HCT116 (cell line): Measurements from ENCODE around the gene CCDC9. TPM values are rescaled to one million over a fixed set of nuclear protein-coding genes. Genes with fewer than 3 reads are reported as not detected.

Experiments
- ATAC-seq: fragments of 200-7000 bp; cut with Tn5 transposase; 2 replicates; pipeline ENCODE4 v1.9.1; 2020; ENCODE audit warnings: mild to moderate bottlenecking, moderate library complexity
- BruUV-seq: library from RNA; stranded (reverse); fragments of 400-500 nt; replicated peaks from 2 replicates; lab custom pipeline; 2021; lab: Mats Ljungman, UMichigan
- CTCF ChIA-PET: fragments of 300-600 bp; sonication (Branson Sonifier 250); formaldehyde crosslinking; loops from one replicate; lab custom pipeline; 2021; ENCODE audit warnings: antibody characterized with exemption; lab: Charles Lee
- POLR2A ChIA-PET: fragments of 300-600, 350-600 bp; sonication (Branson Sonifier 250); formaldehyde crosslinking; loops from one replicate; lab custom pipeline; 2021; ENCODE audit warnings: antibody characterized with exemption; lab: Charles Lee
- RAD21 ChIA-PET, 2 experiments: fragments of 300-600 bp; sonication (Branson Sonifier 250); formaldehyde crosslinking; loops; one replicate each; lab custom pipeline; 2023; ENCODE audit warnings: low total read pairs in 2 of 2; ENCODE audit not compliant: uncharacterized antibody in 2 of 2, unreplicated experiment in 2 of 2, low non-redundant PET in 1 of 2; lab: Charles Lee
- DNase-seq: peaks from one replicate; pipeline ENCODE4 v3.0.0-alpha.2; 2010; ENCODE audit warnings: low read depth, low spot score
- H2AFZ ChIP-seq: fragments of 200-600 bp; shearing (Covaris generic), sonication (generic); 2 replicates; pipeline ENCODE4 v1.6.1; 2017; ENCODE audit warnings: low read depth, mixed run types, mixed read lengths, antibody characterized with exemption, low read length; ENCODE audit not compliant: poor library complexity, severe bottlenecking
- H3K27ac ChIP-seq: 2 replicates; pipeline ENCODE4 v1.5.1; 2012; ENCODE audit warnings: low read depth, low read length
- H3K27me3 ChIP-seq: fragments of 200-600 bp; sonication (generic); 2 replicates; pipeline ENCODE4 v1.6.1; 2016; ENCODE audit warnings: mixed run types, low read length, mixed read lengths; ENCODE audit not compliant: insufficient read depth
- H3K36me3 ChIP-seq, 2 experiments: fragments of 200-500 bp in 1 of 2; fragments of 200-600 bp in 1 of 2; sonication (Bioruptor generic) in 1 of 2; sonication (generic) in 1 of 2; 2 replicates each; pipeline versions ENCODE4 v1.5.1 to v1.6.1; 2014 to 2016; ENCODE audit warnings: low read length in 2 of 2, inconsistent platforms in 1 of 2, mixed read lengths in 1 of 2, mixed run types in 1 of 2; ENCODE audit not compliant: insufficient read depth in 2 of 2, control insufficient read depth in 1 of 2
- H3K4me1 ChIP-seq, 2 experiments: fragments of 200-600 bp in 1 of 2; sonication (generic) in 1 of 2; 2 replicates each; pipeline versions ENCODE4 v1.5.1 to v1.6.1; 2012 to 2017; ENCODE audit warnings: low read length in 2 of 2, inconsistent platforms in 1 of 2, mild to moderate bottlenecking in 1 of 2, mixed read lengths in 1 of 2, mixed run types in 1 of 2, moderate library complexity in 1 of 2; ENCODE audit not compliant: insufficient read depth in 2 of 2, control insufficient read depth in 1 of 2
- H3K4me2 ChIP-seq: fragments of 200-600 bp; sonication (generic); 2 replicates; pipeline ENCODE4 v1.6.1; 2017; ENCODE audit warnings: mixed run types, low read length, mixed read lengths
- H3K4me3 ChIP-seq, 2 experiments: fragments of 200-600 bp in 1 of 2; sonication (generic) in 1 of 2; replicated peaks in 1 of 2; 2 replicates each; pipeline ENCODE4 v1.5.1; 2011 to 2016; ENCODE audit warnings: low read length in 2 of 2, control low read depth in 1 of 2, low read depth in 1 of 2, mild to moderate bottlenecking in 1 of 2, mixed read lengths in 1 of 2, mixed run types in 1 of 2
- H3K79me2 ChIP-seq: fragments of 200-600 bp; sonication (generic); 2 replicates; pipeline ENCODE4 v1.6.1; 2017; ENCODE audit warnings: mild to moderate bottlenecking, mixed run types, low read length, moderate library complexity, mixed read lengths; ENCODE audit not compliant: insufficient read depth
- H3K9ac ChIP-seq: fragments of 200-600 bp; sonication (generic); 2 replicates; pipeline ENCODE4 v1.6.1; 2016; ENCODE audit warnings: low read length, mixed read lengths
- H3K9me2 ChIP-seq: fragments of 200-600 bp; sonication (generic), shearing (Covaris generic); 2 replicates; pipeline ENCODE4 v1.6.1; 2017; ENCODE audit warnings: mixed run types, mild to moderate bottlenecking, moderate library complexity; ENCODE audit not compliant: insufficient read depth
- H3K9me3 ChIP-seq, 2 experiments: fragments of 200-500 bp in 1 of 2; fragments of 200-600 bp in 1 of 2; sonication (Bioruptor generic) in 1 of 2; sonication (generic) in 1 of 2; 2 replicates each; pipeline ENCODE4 v1.6.1; 2014 to 2017; ENCODE audit warnings: low read length in 2 of 2, mixed read lengths in 2 of 2, inconsistent platforms in 1 of 2, low read depth in 1 of 2, mild to moderate bottlenecking in 1 of 2, mixed run types in 1 of 2, moderate library complexity in 1 of 2; ENCODE audit not compliant: control insufficient read depth in 1 of 2, insufficient read depth in 1 of 2
- H4K20me1 ChIP-seq: fragments of 200-600 bp; sonication (generic), shearing (Covaris generic); 2 replicates; pipeline ENCODE4 v1.6.1; 2017; ENCODE audit warnings: mixed run types, mild to moderate bottlenecking, moderate library complexity; ENCODE audit not compliant: insufficient read depth
- CEBPB ChIP-seq: IDR thresholded peaks from 2 replicates; pipeline ENCODE4 v1.6.1; 2012; ENCODE audit warnings: low read depth
- EGR1 ChIP-seq: IDR thresholded peaks from 2 replicates; pipeline ENCODE4 v1.6.1; 2012; ENCODE audit warnings: low read depth
- POLR2AphosphoS5 ChIP-seq: IDR thresholded peaks from 2 replicates; pipeline ENCODE4 v1.6.1; 2011; ENCODE audit warnings: mild to moderate bottlenecking, low read depth, low read length, moderate library complexity
- RAD21 ChIP-seq: IDR thresholded peaks from 2 replicates; pipeline ENCODE4 v1.6.1; 2012; ENCODE audit warnings: low read depth, mild to moderate bottlenecking
- SIN3A ChIP-seq: IDR thresholded peaks from 2 replicates; pipeline ENCODE4 v1.6.1; 2012; ENCODE audit warnings: low read depth
- SP1 ChIP-seq: IDR thresholded peaks from 2 replicates; pipeline ENCODE4 v1.6.1; 2012; ENCODE audit warnings: low read depth
- intact Hi-C: fragments of 100-400 bp; cut with micrococcal nuclease; formaldehyde crosslinking; loops from 2 replicates; pipeline ENCODE4 v1.10.0; 2022
- total RNA-seq: library from RNA; stranded (reverse); gene quantifications from one replicate; pipeline ENCODE4 v1.2.1, GENCODE V29; 2021; ENCODE audit not compliant: unreplicated experiment

The CCDC9 gene
- total RNA-seq, 1 experiment from 2014 or later: 40.6 TPM

- TF ChIP-seq RAD21: no peak
- TF ChIP-seq POLR2AphosphoS5: no peak
- TF ChIP-seq SIN3A: no peak
- TF ChIP-seq, all 23 proteins: peak for 0
These were observed 2.4 kb upstream of the CCDC9 start (continued) for GRCh38 chr19:47253970-47254369.

- H3K36me3 ChIP-seq: peaks cover 16 to 31% of the 10 kb centered on the region in 2 experiments; a peak in 3 of 4 replicates
- peak overlapping the region; percentile 77 to 90 for H3K4me3 ChIP-seq
- ChIA-PET POLR2A (interaction anchor here (0.6 to 2.9 kb wide), 13 partner anchors 12 to 190 kb away, joined by 3 to 28 read pairs (median 4); partner anchors contain the start of genes INAFM1 and ZC3H4), CTCF (interaction anchor here (0.6 to 2.0 kb wide), 13 partner anchors 9 to 451 kb away, joined by 3 to 16 read pairs (median 4); partner anchors contain the start of gene TMEM160), RAD21 (interaction anchor here (1.0 to 1.4 kb wide), 5 partner anchors 13 to 46 kb away, joined by 3 to 5 read pairs (median 4); no protein-coding TSS in a partner anchor)
- no peak; the same call in 1 of the 2 replicates for TF ChIP-seq CEBPB
- TF ChIP-seq SP1: peak; percentile 80
- peak; percentile 87 for TF ChIP-seq EGR1
- no peak overlapping the region for H2AFZ ChIP-seq
- peaks cover 27 to 37% of the 10 kb centered on the region in 2 experiments for H3K4me1 ChIP-seq
- peaks cover 27% of the 10 kb centered on the region for H3K79me2 ChIP-seq
- H3K9me3 ChIP-seq: no peaks in the 10 kb centered on the region
- no TSS peak for BruUV-seq
- no peaks in the 10 kb centered on the region for H3K27me3 ChIP-seq
- no peaks in the 10 kb centered on the region for H4K20me1 ChIP-seq
- H3K4me2 ChIP-seq: peak overlapping the region; percentile 98
- ATAC-seq: peak; percentile 83
- peak overlapping the region; percentile 76 for H3K9ac ChIP-seq
- no peaks in the 10 kb centered on the region for H3K9me2 ChIP-seq
- H3K27ac ChIP-seq: peak overlapping the region; percentile 92
- peak; percentile 95 for DNase-seq
- intact Hi-C loops: loop anchor here (1.0 to 5.0 kb wide), 2 partner anchors 16 to 220 kb away; no protein-coding TSS in a partner anchor
These were observed 527 bp downstream of the CCDC9 start for GRCh38 chr19:47256693-47257410.
